Loucy (cell line): Measurements from ENCODE around the gene EFCAB5.
"Not testable (repeated sequence)": the region's sequence is repeated elsewhere in the genome, so short reads cannot be mapped to it uniquely, and the experiment has no call there.

Source experiments
- H2AFZ ChIP-seq: fragments of 200-600 bp; sonication (generic); 2 replicates; pipeline ENCODE4 v1.6.0; 2016; ENCODE audit warnings: antibody characterized with exemption, mild to moderate bottlenecking, low read length, moderate library complexity
- H3F3A ChIP-seq: fragments of 200-600 bp; 2 replicates; pipeline ENCODE4 v1.6.0; 2016; ENCODE audit warnings: antibody characterized with exemption, low read depth, mild to moderate bottlenecking
- H3K27me3 ChIP-seq: fragments of 200-600 bp; sonication (generic); 2 replicates; pipeline ENCODE4 v1.6.1; 2014; ENCODE audit warnings: low read length, mild to moderate bottlenecking; ENCODE audit not compliant: insufficient read depth, poor library complexity, severe bottlenecking
- H3K36me3 ChIP-seq: fragments of 200-600 bp; sonication (generic); 2 replicates; pipeline ENCODE4 v1.6.1; 2016; ENCODE audit warnings: low read length; ENCODE audit not compliant: insufficient read depth
- H3K4me1 ChIP-seq: fragments of 200-600 bp; sonication (generic); 2 replicates; pipeline ENCODE4 v1.5.1; 2014; ENCODE audit warnings: low read length, mild to moderate bottlenecking; ENCODE audit not compliant: insufficient read depth, poor library complexity, severe bottlenecking
- H3K4me2 ChIP-seq: fragments of 200-600 bp; sonication (generic); 2 replicates; pipeline ENCODE4 v1.6.0; 2014; ENCODE audit warnings: antibody characterized with exemption, low read length, low read depth, mild to moderate bottlenecking; ENCODE audit not compliant: poor library complexity, severe bottlenecking
- H3K4me3 ChIP-seq: fragments of 200-600 bp; sonication (generic); 2 replicates; pipeline ENCODE4 v1.5.1; 2014; ENCODE audit warnings: low read length, mild to moderate bottlenecking, mixed read lengths; ENCODE audit not compliant: poor library complexity, severe bottlenecking
- H3K79me2 ChIP-seq: fragments of 200-600 bp; sonication (generic); 2 replicates; pipeline ENCODE4 v1.6.1; 2014; ENCODE audit warnings: low read length; ENCODE audit not compliant: insufficient read depth
- H3K9ac ChIP-seq: fragments of 200-600 bp; sonication (generic); 2 replicates; pipeline ENCODE4 v1.6.0; 2014; ENCODE audit warnings: mild to moderate bottlenecking, low read depth, low read length, moderate library complexity; ENCODE audit not compliant: poor library complexity, severe bottlenecking
- H3K9me2 ChIP-seq: fragments of 200-600 bp; sonication (generic); replicated peaks from 2 replicates; pipeline ENCODE4 v1.6.1; 2016; ENCODE audit warnings: low read depth, low read length, mixed read lengths
- H3K9me3 ChIP-seq: fragments of 200-600 bp; sonication (generic); 2 replicates; pipeline ENCODE4 v1.6.1; 2014; ENCODE audit warnings: mild to moderate bottlenecking, antibody characterized with exemption, low read length, low read depth; ENCODE audit not compliant: insufficient read depth
- H4K20me1 ChIP-seq: fragments of 200-600 bp; sonication (generic); 2 replicates; pipeline ENCODE4 v1.6.0; 2014; ENCODE audit warnings: antibody characterized with exemption, low read length, mild to moderate bottlenecking; ENCODE audit not compliant: insufficient read depth, poor library complexity, severe bottlenecking
- CTCF ChIP-seq: fragments of 200-600 bp; sonication (generic); conservative IDR thresholded peaks from 2 replicates; pipeline ENCODE4 v1.5.1; 2014; ENCODE audit warnings: mild to moderate bottlenecking, antibody characterized with exemption, low read length
- EZH2phosphoT487 ChIP-seq: fragments of 200-600 bp; IDR thresholded peaks from 2 replicates; pipeline ENCODE4 v1.6.1; 2018; ENCODE audit warnings: antibody characterized with exemption, mild to moderate bottlenecking, moderate library complexity, borderline replicate concordance

The EFCAB5 gene

GRCh38 chr17:29949696-29950095 lies 8.3 kb downstream of the EFCAB5 start:
- Histone ChIP-seq H3F3A (no peaks in the 10 kb centered on the region), H3K4me3 (no peak overlapping the region), H3K79me2 (no peaks in the 10 kb centered on the region), H4K20me1 (no peaks in the 10 kb centered on the region), H3K9me2 (no peaks in the 10 kb centered on the region), H3K9ac (no peak overlapping the region), H2AFZ (no peak overlapping the region), H3K4me1 (peaks cover 5% of the 10 kb centered on the region), H3K4me2 (no peak overlapping the region), H3K27me3 (no peaks in the 10 kb centered on the region), H3K9me3 (peaks cover 5% of the 10 kb centered on the region; the same call in 1 of the 2 replicates), H3K36me3 (no peaks in the 10 kb centered on the region)
- TF ChIP-seq EZH2phosphoT487 (no peak), CTCF (no peak)

DNA sequence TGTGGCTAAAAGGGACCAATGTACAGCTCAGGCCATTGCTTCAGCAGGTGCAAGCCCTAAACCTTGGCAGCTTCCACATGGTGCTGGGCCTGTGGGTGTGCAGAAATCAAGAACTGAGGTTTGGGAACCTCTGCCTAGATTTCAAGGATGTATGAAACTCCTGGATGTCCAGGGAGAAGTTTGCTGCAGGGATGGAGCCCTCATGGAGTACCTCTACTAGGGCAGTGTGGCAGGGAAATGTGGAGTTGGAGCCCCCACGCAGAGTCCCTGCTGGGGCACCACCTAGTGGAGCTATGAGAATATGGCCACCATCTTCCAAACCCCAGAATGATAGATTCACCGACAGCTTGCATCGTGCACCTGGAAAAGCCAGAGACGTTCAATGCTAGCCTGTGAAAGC lies 13.0 kb downstream of the EFCAB5 start:
- Histone ChIP-seq H3F3A (no peaks in the 10 kb centered on the region), H3K9me3 (peaks cover 5% of the 10 kb centered on the region; the same call in 1 of the 2 replicates), H3K9me2 (no peaks in the 10 kb centered on the region), H2AFZ (no peak overlapping the region), H3K27me3 (no peaks in the 10 kb centered on the region), H3K4me1 (no peaks in the 10 kb centered on the region), H4K20me1 (no peaks in the 10 kb centered on the region), H3K79me2 (no peaks in the 10 kb centered on the region), H3K9ac (no peak overlapping the region), H3K4me3 (no peak overlapping the region), H3K36me3 (no peaks in the 10 kb centered on the region), H3K4me2 (no peak overlapping the region)
- peak; percentile 31 for TF ChIP-seq CTCF
- no peak for TF ChIP-seq EZH2phosphoT487

DNA sequence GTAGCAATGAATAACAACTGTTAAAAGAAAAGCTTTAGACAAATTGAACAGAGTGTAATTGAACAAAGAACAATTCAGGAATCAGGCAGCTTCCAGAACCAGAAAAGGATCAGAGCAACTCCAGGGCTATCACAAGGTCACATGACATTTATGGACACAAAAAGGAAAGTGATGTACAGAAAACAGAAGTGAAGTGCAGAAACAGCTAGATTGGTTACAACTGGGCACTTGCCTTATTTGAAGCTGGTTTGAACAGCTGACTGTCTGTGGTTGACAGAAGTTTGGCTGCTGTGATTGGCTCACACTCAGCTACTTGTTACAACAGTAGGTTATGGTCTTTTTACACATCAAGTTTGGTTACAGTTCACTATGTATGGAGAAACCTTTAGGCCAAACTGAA lies 14.8 kb downstream of the EFCAB5 start:
- Histone ChIP-seq H3K4me2 (no peak overlapping the region), H3K79me2 (no peaks in the 10 kb centered on the region), H3K36me3 (no peaks in the 10 kb centered on the region), H3K9me3 (peaks cover 5% of the 10 kb centered on the region; the same call in 1 of the 2 replicates), H3F3A (no peaks in the 10 kb centered on the region), H3K9me2 (no peaks in the 10 kb centered on the region), H2AFZ (no peak overlapping the region), H3K27me3 (no peaks in the 10 kb centered on the region), H3K4me3 (no peak overlapping the region), H3K9ac (no peak overlapping the region), H3K4me1 (no peaks in the 10 kb centered on the region), H4K20me1 (no peaks in the 10 kb centered on the region)
- no peak for TF ChIP-seq CTCF
- no peak for TF ChIP-seq EZH2phosphoT487

DNA sequence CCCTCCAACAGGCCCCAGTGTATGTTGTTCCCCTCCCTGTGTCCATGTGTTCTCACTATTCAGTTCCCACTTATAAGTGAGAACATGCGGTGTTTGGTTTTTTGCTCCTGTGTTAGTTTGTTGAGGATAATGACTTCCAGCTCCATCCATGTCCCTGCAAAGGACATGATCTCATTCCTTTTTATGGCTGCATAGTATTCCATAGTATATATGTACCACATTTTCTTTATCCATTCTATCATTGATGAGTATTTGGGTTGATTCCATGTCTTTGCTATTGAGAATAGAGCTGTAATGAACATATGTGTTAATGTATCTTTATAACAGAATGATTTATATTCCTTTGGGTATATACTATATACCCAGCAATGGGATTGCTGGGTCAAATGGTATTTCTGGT lies 16.1 kb downstream of the EFCAB5 start:
- H3K27me3 ChIP-seq, H3K9me2 ChIP-seq, H3K4me1 ChIP-seq, H3K9ac ChIP-seq, H2AFZ ChIP-seq, H4K20me1 ChIP-seq, H3K4me3 ChIP-seq, H3K36me3 ChIP-seq, H3K9me3 ChIP-seq, H3K4me2 ChIP-seq, H3K79me2 ChIP-seq, H3F3A ChIP-seq: not testable (repeated sequence)
